GM23338 (cell line): ENCODE measurements around the gene SRPK1. TPM values are rescaled to one million over a fixed set of nuclear protein-coding genes. Genes with fewer than 3 reads are reported as not detected.
A peak's percentile ranks its signal among the peaks of the same experiment; 100 is the strongest.
"Not testable (repeated sequence)": the region's sequence is repeated elsewhere in the genome, so short reads cannot be mapped to it uniquely, and the experiment has no call there.

Experiments used
- ATAC-seq: fragments of 200-7000 bp; cut with Tn5 transposase; 3 replicates; pipeline ENCODE4 v1.9.1; 2020
- DNase-seq: peaks from one replicate; pipeline ENCODE4 v3.0.0-alpha.2; 2015; ENCODE audit warnings: low spot score
- H2AFZ ChIP-seq: fragments of 200-600 bp; sonication (generic); 2 replicates; pipeline ENCODE4 v1.8.0; 2016; ENCODE audit warnings: antibody characterized with exemption, mild to moderate bottlenecking, moderate library complexity
- H3F3A ChIP-seq: fragments of 200-600 bp; sonication (generic); replicated peaks from 2 replicates; pipeline ENCODE4 v1.8.0; 2017; ENCODE audit warnings: antibody characterized with exemption, mixed run types, low read depth
- H3K27ac ChIP-seq: fragments of 200-600 bp; sonication (generic); 2 replicates; pipeline ENCODE4 v1.6.1; 2016; ENCODE audit warnings: low read depth
- H3K27me3 ChIP-seq: fragments of 200-600 bp; sonication (generic); 2 replicates; pipeline ENCODE4 v1.8.0; 2016; ENCODE audit warnings: mild to moderate bottlenecking, mixed run types, moderate library complexity; ENCODE audit not compliant: insufficient read depth
- H3K36me3 ChIP-seq: fragments of 200-600 bp; sonication (generic); 2 replicates; pipeline ENCODE4 v1.8.0; 2016; ENCODE audit warnings: mild to moderate bottlenecking; ENCODE audit not compliant: insufficient read depth
- H3K4me1 ChIP-seq: fragments of 200-600 bp; sonication (generic); 2 replicates; pipeline ENCODE4 v1.8.0; 2016; ENCODE audit warnings: mild to moderate bottlenecking, moderate library complexity; ENCODE audit not compliant: insufficient read depth
- H3K4me2 ChIP-seq: fragments of 200-600 bp; sonication (generic); 2 replicates; pipeline ENCODE4 v1.7.1; 2017; ENCODE audit warnings: mixed run types
- H3K4me3 ChIP-seq: fragments of 200-600 bp; sonication (generic); 2 replicates; pipeline ENCODE4 v1.6.1; 2016; ENCODE audit warnings: mixed run types
- H3K79me2 ChIP-seq: fragments of 200-600 bp; sonication (generic); replicated peaks from 2 replicates; pipeline ENCODE4 v1.8.0; 2017; ENCODE audit warnings: mild to moderate bottlenecking; ENCODE audit not compliant: insufficient read depth
- H3K9me2 ChIP-seq: fragments of 200-600 bp; sonication (generic); 2 replicates; pipeline ENCODE4 v1.8.0; 2017; ENCODE audit not compliant: insufficient read depth
- H4K20me1 ChIP-seq: fragments of 200-600 bp; sonication (generic); replicated peaks from 2 replicates; pipeline ENCODE4 v1.8.0; 2017; ENCODE audit warnings: mild to moderate bottlenecking; ENCODE audit not compliant: insufficient read depth
- H3K27ac Mint-ChIP-seq: 2 replicates; pipeline ENCODE4 v1.8.0; 2020; ENCODE audit warnings: inconsistent platforms, mild to moderate bottlenecking, moderate library complexity, mixed read lengths
- H3K27me3 Mint-ChIP-seq: 3 replicates; pipeline ENCODE4 v1.8.0; 2022; ENCODE audit warnings: low read depth, mild to moderate bottlenecking, moderate library complexity, mixed read lengths, inconsistent platforms; ENCODE audit not compliant: insufficient read depth, poor library complexity
- H3K36me3 Mint-ChIP-seq: 3 replicates; pipeline ENCODE4 v1.8.0; 2021; ENCODE audit warnings: low read depth, mild to moderate bottlenecking, inconsistent platforms, moderate library complexity, mixed read lengths
- H3K4me1 Mint-ChIP-seq: 3 replicates; pipeline ENCODE4 v1.8.0; 2020; ENCODE audit warnings: mild to moderate bottlenecking, inconsistent platforms, mixed read lengths
- H3K4me3 Mint-ChIP-seq: 3 replicates; pipeline ENCODE4 v1.8.0; 2021; ENCODE audit warnings: moderate library complexity, mild to moderate bottlenecking, inconsistent platforms, mixed read lengths
- H3K9me3 Mint-ChIP-seq: 3 replicates; pipeline ENCODE4 v1.8.0; 2020; ENCODE audit warnings: moderate library complexity, mild to moderate bottlenecking, inconsistent platforms, mixed read lengths
- POLR2AphosphoS5 ChIP-seq: IDR thresholded peaks from 2 replicates; pipeline ENCODE4 v1.6.1; 2016; ENCODE audit warnings: antibody characterized with exemption, low read depth
- polyA plus RNA-seq: library from polyadenylated mRNA; unstranded; fragments of >200 nt; fragmentation: Nextera tagmentation; extraction: Ambion mirVana; gene quantifications from 2 replicates; pipeline ENCODE4 v1.2.1, GENCODE V29; 2016
- total RNA-seq: library from RNA; depleted of rRNA; stranded (reverse); fragments of >200 nt; shearing (Covaris generic); gene quantifications from 2 replicates; pipeline ENCODE4 v1.2.3, GENCODE V29; 2014
- TF ChIP-seq, protein P1 (sequence below): IDR thresholded peaks from 2 replicates; pipeline ENCODE4 v1.6.1; 2016; ENCODE audit warnings: antibody characterized with exemption
- TF ChIP-seq, protein P2 (sequence below), 2 experiments: fragments of 200-600 bp in 1 of 2; sonication (generic) in 1 of 2; conservative IDR thresholded peaks; 2 replicates each; pipeline versions ENCODE4 v1.5.1 to v1.6.1; 2016 to 2017; ENCODE audit warnings: antibody characterized with exemption in 2 of 2, low read depth in 2 of 2, mild to moderate bottlenecking in 2 of 2, moderate library complexity in 1 of 2
- TF ChIP-seq, protein P3 (sequence below): IDR thresholded peaks from one replicate; pipeline ENCODE4 v1.6.1; 2018; ENCODE audit warnings: antibody characterized with exemption; ENCODE audit not compliant: unreplicated experiment

Gene SRPK1
- total and polyA plus RNA-seq, 2 experiments from 2014 or later, result 175 to 202 TPM

DNA sequence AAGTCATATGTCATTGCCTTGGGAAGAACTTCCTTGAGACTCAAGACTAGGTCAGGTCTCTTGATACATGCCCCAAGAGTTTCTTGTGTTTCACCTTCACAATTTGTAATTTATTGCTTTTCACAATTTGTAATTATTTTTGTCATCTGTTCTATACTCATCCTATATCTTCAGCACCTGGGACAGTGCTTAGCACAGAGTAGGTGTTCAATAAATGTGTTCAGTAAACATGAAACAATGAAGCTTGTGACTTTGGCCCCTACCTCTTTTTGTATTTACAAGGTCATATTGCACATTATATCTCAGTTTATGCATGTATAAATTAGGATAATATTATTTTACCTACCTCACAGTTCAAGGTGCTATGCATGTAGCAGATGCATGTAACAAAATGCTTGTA lies 21.5 kb upstream of the SRPK1 start:
- Mint-ChIP-seq H3K4me3 (no peak overlapping the region), H3K9me3 (peaks cover 14% of the 10 kb centered on the region), H3K27me3 (peaks cover 3% of the 10 kb centered on the region), H3K27ac (no peak overlapping the region), H3K4me1 (no peaks in the 10 kb centered on the region), H3K36me3 (peaks cover 3% of the 10 kb centered on the region; the same call in 2 of the 3 replicates)
- Histone ChIP-seq H3K4me1 (no peaks in the 10 kb centered on the region), H3K36me3 (no peaks in the 10 kb centered on the region), H3K4me2 (no peak overlapping the region), H4K20me1 (no peaks in the 10 kb centered on the region), H3K4me3 (no peak overlapping the region), H3K27ac (no peak overlapping the region), H3K9me2 (peaks cover 4% of the 10 kb centered on the region), H2AFZ (no peak overlapping the region), H3F3A (no peaks in the 10 kb centered on the region), H3K27me3 (no peaks in the 10 kb centered on the region), H3K79me2 (no peaks in the 10 kb centered on the region)
- no peak for ATAC-seq
- TF ChIP-seq, protein P1, sequence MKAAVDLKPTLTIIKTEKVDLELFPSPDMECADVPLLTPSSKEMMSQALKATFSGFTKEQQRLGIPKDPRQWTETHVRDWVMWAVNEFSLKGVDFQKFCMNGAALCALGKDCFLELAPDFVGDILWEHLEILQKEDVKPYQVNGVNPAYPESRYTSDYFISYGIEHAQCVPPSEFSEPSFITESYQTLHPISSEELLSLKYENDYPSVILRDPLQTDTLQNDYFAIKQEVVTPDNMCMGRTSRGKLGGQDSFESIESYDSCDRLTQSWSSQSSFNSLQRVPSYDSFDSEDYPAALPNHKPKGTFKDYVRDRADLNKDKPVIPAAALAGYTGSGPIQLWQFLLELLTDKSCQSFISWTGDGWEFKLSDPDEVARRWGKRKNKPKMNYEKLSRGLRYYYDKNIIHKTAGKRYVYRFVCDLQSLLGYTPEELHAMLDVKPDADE, result no peak
- TF ChIP-seq, protein P2, sequence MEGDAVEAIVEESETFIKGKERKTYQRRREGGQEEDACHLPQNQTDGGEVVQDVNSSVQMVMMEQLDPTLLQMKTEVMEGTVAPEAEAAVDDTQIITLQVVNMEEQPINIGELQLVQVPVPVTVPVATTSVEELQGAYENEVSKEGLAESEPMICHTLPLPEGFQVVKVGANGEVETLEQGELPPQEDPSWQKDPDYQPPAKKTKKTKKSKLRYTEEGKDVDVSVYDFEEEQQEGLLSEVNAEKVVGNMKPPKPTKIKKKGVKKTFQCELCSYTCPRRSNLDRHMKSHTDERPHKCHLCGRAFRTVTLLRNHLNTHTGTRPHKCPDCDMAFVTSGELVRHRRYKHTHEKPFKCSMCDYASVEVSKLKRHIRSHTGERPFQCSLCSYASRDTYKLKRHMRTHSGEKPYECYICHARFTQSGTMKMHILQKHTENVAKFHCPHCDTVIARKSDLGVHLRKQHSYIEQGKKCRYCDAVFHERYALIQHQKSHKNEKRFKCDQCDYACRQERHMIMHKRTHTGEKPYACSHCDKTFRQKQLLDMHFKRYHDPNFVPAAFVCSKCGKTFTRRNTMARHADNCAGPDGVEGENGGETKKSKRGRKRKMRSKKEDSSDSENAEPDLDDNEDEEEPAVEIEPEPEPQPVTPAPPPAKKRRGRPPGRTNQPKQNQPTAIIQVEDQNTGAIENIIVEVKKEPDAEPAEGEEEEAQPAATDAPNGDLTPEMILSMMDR (conservative IDR thresholded peaks at IDR 0.05; ENCODE audit: low read depth in 2 of 2), result no peak
- TF ChIP-seq, protein P3, sequence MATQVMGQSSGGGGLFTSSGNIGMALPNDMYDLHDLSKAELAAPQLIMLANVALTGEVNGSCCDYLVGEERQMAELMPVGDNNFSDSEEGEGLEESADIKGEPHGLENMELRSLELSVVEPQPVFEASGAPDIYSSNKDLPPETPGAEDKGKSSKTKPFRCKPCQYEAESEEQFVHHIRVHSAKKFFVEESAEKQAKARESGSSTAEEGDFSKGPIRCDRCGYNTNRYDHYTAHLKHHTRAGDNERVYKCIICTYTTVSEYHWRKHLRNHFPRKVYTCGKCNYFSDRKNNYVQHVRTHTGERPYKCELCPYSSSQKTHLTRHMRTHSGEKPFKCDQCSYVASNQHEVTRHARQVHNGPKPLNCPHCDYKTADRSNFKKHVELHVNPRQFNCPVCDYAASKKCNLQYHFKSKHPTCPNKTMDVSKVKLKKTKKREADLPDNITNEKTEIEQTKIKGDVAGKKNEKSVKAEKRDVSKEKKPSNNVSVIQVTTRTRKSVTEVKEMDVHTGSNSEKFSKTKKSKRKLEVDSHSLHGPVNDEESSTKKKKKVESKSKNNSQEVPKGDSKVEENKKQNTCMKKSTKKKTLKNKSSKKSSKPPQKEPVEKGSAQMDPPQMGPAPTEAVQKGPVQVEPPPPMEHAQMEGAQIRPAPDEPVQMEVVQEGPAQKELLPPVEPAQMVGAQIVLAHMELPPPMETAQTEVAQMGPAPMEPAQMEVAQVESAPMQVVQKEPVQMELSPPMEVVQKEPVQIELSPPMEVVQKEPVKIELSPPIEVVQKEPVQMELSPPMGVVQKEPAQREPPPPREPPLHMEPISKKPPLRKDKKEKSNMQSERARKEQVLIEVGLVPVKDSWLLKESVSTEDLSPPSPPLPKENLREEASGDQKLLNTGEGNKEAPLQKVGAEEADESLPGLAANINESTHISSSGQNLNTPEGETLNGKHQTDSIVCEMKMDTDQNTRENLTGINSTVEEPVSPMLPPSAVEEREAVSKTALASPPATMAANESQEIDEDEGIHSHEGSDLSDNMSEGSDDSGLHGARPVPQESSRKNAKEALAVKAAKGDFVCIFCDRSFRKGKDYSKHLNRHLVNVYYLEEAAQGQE, result peak; percentile 37
- no peak for TF ChIP-seq POLR2AphosphoS5
- no peak for DNase-seq

DNA sequence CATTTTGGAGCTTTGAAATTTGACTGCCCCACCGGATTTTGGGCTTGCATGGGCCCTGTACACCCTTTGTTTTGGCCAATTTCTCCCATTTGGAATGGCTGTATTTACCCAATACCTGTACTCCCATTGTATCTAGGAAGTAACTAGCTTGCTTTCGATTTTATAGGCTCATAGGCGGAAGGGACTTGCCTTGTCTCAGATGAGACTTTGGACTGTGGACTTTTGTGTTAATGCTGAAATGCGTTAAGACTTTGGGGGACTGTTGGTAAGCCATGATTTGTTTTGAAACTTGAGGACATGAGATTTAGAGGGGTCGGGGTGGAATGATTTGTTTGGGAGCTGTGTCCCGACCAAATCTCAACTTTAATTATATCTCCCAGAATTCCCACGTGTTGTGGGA lies 20.3 kb upstream of the SRPK1 start:
- not testable (repeated sequence) for ATAC-seq, H3K36me3 Mint-ChIP-seq, H3K27ac Mint-ChIP-seq, H4K20me1 ChIP-seq, H3K4me3 Mint-ChIP-seq, H3K36me3 ChIP-seq, H2AFZ ChIP-seq, H3K27me3 ChIP-seq, H3K4me1 ChIP-seq, H3K27me3 Mint-ChIP-seq, H3K9me2 ChIP-seq, H3K79me2 ChIP-seq, DNase-seq, H3K4me2 ChIP-seq, H3K4me1 Mint-ChIP-seq, H3F3A ChIP-seq, H3K27ac ChIP-seq, H3K4me3 ChIP-seq
- peaks cover 16% of the 10 kb centered on the region for H3K9me3 Mint-ChIP-seq

DNA sequence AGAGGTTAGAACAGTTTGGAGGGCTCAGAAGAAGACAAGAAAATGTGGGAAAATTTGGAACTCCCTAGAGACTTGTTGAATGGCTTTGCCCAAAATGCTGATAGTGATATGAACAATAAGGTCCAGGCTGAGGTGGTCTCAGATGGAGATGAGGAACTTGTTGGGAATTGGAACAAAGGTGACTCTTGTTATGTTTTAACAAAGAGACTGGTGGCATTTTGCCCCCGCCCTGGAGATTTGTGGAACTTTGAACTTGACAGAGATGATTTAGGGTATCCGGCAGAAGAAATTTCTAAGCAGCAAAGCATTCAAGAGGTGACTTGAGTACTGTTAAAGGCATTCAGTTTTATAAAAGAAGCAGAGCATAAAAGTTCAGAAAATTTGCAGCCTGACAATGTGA lies 19.1 kb upstream of the SRPK1 start:
- H3K27me3 ChIP-seq, H3K4me3 Mint-ChIP-seq, H3K9me2 ChIP-seq, H3K4me3 ChIP-seq, H3F3A ChIP-seq, H3K27ac ChIP-seq, H3K4me1 ChIP-seq, H3K79me2 ChIP-seq, H3K36me3 ChIP-seq, DNase-seq, H3K27ac Mint-ChIP-seq, H4K20me1 ChIP-seq, H3K4me1 Mint-ChIP-seq, ATAC-seq, H2AFZ ChIP-seq, H3K4me2 ChIP-seq, H3K36me3 Mint-ChIP-seq, H3K27me3 Mint-ChIP-seq: not testable (repeated sequence)
- H3K9me3 Mint-ChIP-seq, result peaks cover 16% of the 10 kb centered on the region
